K562 (cell line): ENCODE measurements around the gene SUPT3H. TPM values are rescaled to one million over a fixed set of nuclear protein-coding genes. Genes with fewer than 3 reads are reported as not detected.
A peak's percentile ranks its signal among the peaks of the same experiment; 100 is the strongest.

Experiments used
- AFF1 ChIP-seq, 2 experiments: fragments of 450-650 bp; IDR thresholded peaks; 2 replicates each; pipeline ENCODE4 v1.6.1; 2018; ENCODE audit warnings: mild to moderate bottlenecking in 2 of 2, low read depth in 1 of 2; ENCODE audit not compliant: partially characterized antibody in 2 of 2
- BHLHE40 ChIP-seq: IDR thresholded peaks from 2 replicates; pipeline ENCODE4 v1.6.1; 2011; ENCODE audit warnings: low read length, improper control_type of control experiment
- CAMTA2 ChIP-seq: fragments of 250-450 bp; sonication (Bioruptor Pico); conservative IDR thresholded peaks from 2 replicates; pipeline ENCODE4 v1.5.1; 2022
- CREM ChIP-seq: IDR thresholded peaks from 2 replicates; pipeline ENCODE4 v1.6.1; 2014; ENCODE audit warnings: antibody characterized with exemption, low read depth
- CUX1 ChIP-seq: fragments of 200-800 bp; sonication (Bioruptor generic); IDR thresholded peaks from 2 replicates; pipeline ENCODE4 v1.6.1; 2016; ENCODE audit warnings: missing genetic modification characterization, missing compliant biosample characterization
- IFI16 ChIP-seq: fragments of 250-450 bp; sonication (Bioruptor Pico); IDR thresholded peaks from 2 replicates; pipeline ENCODE4 v2.1.2; 2022; ENCODE audit warnings: mild to moderate bottlenecking, inconsistent platforms
- IRF9 ChIP-seq: fragments of 450-650 bp; IDR thresholded peaks from 2 replicates; pipeline ENCODE4 v1.6.1; 2016; ENCODE audit warnings: missing biosample characterization, missing genetic modification characterization
- KDM5B ChIP-seq: fragments of 200-600 bp; sonication (generic); IDR thresholded peaks from 2 replicates; pipeline ENCODE4 v1.6.1; 2012; ENCODE audit warnings: low read depth, mild to moderate bottlenecking, moderate library complexity, low read length, control low read depth, inconsistent platforms; ENCODE audit not compliant: insufficient replicate concordance
- KLF16 ChIP-seq: IDR thresholded peaks from 2 replicates; pipeline ENCODE4 v1.6.1; 2016; ENCODE audit warnings: antibody characterized with exemption
- MEF2A ChIP-seq: IDR thresholded peaks from 2 replicates; pipeline ENCODE4 v1.6.1; 2011; ENCODE audit warnings: low read depth, mild to moderate bottlenecking, low read length, moderate library complexity; ENCODE audit not compliant: control insufficient read depth
- NR0B1 ChIP-seq: fragments of 450-650 bp; IDR thresholded peaks from one replicate; pipeline ENCODE4 v1.6.1; 2018; ENCODE audit warnings: mild to moderate bottlenecking, moderate library complexity; ENCODE audit not compliant: partially characterized antibody
- PKNOX1 ChIP-seq: fragments of 450-650 bp; IDR thresholded peaks from 2 replicates; pipeline ENCODE4 v1.6.1; 2016
- TEAD4 ChIP-seq, 2 experiments: sonication (generic) in 1 of 2; formaldehyde crosslinking in 1 of 2; IDR thresholded peaks; 2 replicates each; pipeline versions ENCODE4 v1.6.1 to v1.8.0; 2012 to 2022; ENCODE audit warnings: borderline replicate concordance in 1 of 2, inconsistent platforms in 1 of 2, low read length in 1 of 2, mild to moderate bottlenecking in 1 of 2, missing genetic modification reagents in 1 of 2
- ZNF224 ChIP-seq: sonication (generic); formaldehyde crosslinking; IDR thresholded peaks from 2 replicates; pipeline ENCODE4 v1.8.0; 2022; ENCODE audit warnings: mild to moderate bottlenecking, missing genetic modification reagents
- ZNF778 ChIP-seq: fragments of 450-650 bp; formaldehyde crosslinking; IDR thresholded peaks from 2 replicates; pipeline ENCODE4 v1.4.0; 2020; ENCODE audit warnings: mild to moderate bottlenecking, moderate library complexity
- polyA plus RNA-seq, 8 experiments: library from polyadenylated mRNA; depleted of rRNA in 4 of 8; stranded (reverse) in 5 of 8; unstranded in 3 of 8; fragments of >200 nt; fragmentation: Nextera tagmentation in 2 of 8; fragmentation: Illumina TruSeq in 1 of 8; extraction: Ambion mirVana in 2 of 8; extraction: Trizol in 1 of 8; gene quantifications; 2 replicates each; pipeline versions ENCODE4 v1.2.1 to v1.2.3, GENCODE V29; 2011 to 2014; ENCODE audit warnings: inconsistent platforms in 1 of 8, missing spikeins in 1 of 8
- total RNA-seq, 7 experiments: library from RNA; depleted of rRNA in 6 of 7; stranded (reverse); fragments of >200 nt in 6 of 7; fragmentation: Illumina TruSeq in 2 of 7; extraction: Trizol in 2 of 7; gene quantifications; 2 replicates each; pipeline versions ENCODE4 v1.2.1 to v1.2.3, GENCODE V29; 2011 to 2021; ENCODE audit warnings: low replicate concordance in 1 of 7

Gene SUPT3H
- total and polyA plus RNA-seq, 9 of the 15 experiments (the other 6 are each of a cell fraction or from before 2014, with no cell fraction given) = 7.2 to 16.3 (median 11.9) TPM

- TF ChIP-seq CREM (no peak), IRF9 (tag) (no peak), CUX1 (no peak), BHLHE40 (no peak), ZNF778 (CRISPR knock-in tag) (no peak), AFF1 (IDR thresholded peaks at IDR 0.05; ENCODE audit: low read depth in 1 of 2, partially characterized antibody in 2 of 2) (no peak), KLF16 (no peak), ZNF224 (CRISPR knock-in tag) (no peak), TEAD4 (IDR thresholded peaks at IDR 0.05; ENCODE audit: low read length) (no peak), TEAD4 (CRISPR knock-in tag; IDR thresholded peaks at IDR 0.05; ENCODE audit: borderline replicate concordance) (no peak), CAMTA2 (CRISPR knock-in tag) (no peak), IFI16 (CRISPR knock-in tag) (peak; percentile 61; the same call in 1 of the 2 replicates), NR0B1 (no peak), PKNOX1 (no peak), MEF2A (no peak), KDM5B (no peak)
Observed at GRCh38 chr6:45155341-45155894, 222.3 kb downstream of the SUPT3H start (continued).
